SJSA1 (cell line): ENCODE data around the gene ANKRD27. TPM values are rescaled to one million over a fixed set of nuclear protein-coding genes. Genes with fewer than 3 reads are reported as not detected.
A peak's percentile ranks its signal among the peaks of the same experiment; 100 is the strongest.
"Not testable (repeated sequence)": the region's sequence is repeated elsewhere in the genome, so short reads cannot be mapped to it uniquely, and the experiment has no call there.

Experiments used
- DNase-seq, 2 experiments: peaks; one replicate each; pipeline ENCODE4 v3.0.0-alpha.2; 2015 to 2020; ENCODE audit warnings: low spot score in 2 of 2, low read depth in 1 of 2
- H3K27ac ChIP-seq: fragments of 250-450 bp; sonication (Bioruptor Pico); 2 replicates; pipeline ENCODE4 v1.5.1; 2020; ENCODE audit warnings: mild to moderate bottlenecking, moderate library complexity
- H3K27me3 ChIP-seq: fragments of 250-450 bp; sonication (Bioruptor Pico); replicated peaks from 2 replicates; pipeline ENCODE4 v1.5.1; 2020; ENCODE audit warnings: mild to moderate bottlenecking, moderate library complexity
- H3K36me3 ChIP-seq: fragments of 250-450 bp; sonication (Bioruptor Pico); 2 replicates; pipeline ENCODE4 v1.5.1; 2020; ENCODE audit warnings: mild to moderate bottlenecking
- H3K4me1 ChIP-seq: fragments of 250-450 bp; sonication (Bioruptor Pico); replicated peaks from 2 replicates; pipeline ENCODE4 v1.6.1; 2021; ENCODE audit warnings: mild to moderate bottlenecking
- H3K4me3 ChIP-seq: fragments of 250-450 bp; sonication (Bioruptor Pico); 2 replicates; pipeline ENCODE4 v1.5.1; 2020; ENCODE audit warnings: mild to moderate bottlenecking
- H3K9me3 ChIP-seq: fragments of 250-450 bp; sonication (Bioruptor Pico); replicated peaks from 2 replicates; pipeline ENCODE4 v1.5.1; 2020; ENCODE audit warnings: mild to moderate bottlenecking
- total RNA-seq: library from RNA; depleted of rRNA; stranded (reverse); fragments of >200 nt; shearing (Covaris generic); gene quantifications from 2 replicates; pipeline ENCODE4 v1.2.3, GENCODE V29; 2014

The ANKRD27 gene
- total RNA-seq, 1 experiment from 2014 or later = 26.2 TPM

DNA sequence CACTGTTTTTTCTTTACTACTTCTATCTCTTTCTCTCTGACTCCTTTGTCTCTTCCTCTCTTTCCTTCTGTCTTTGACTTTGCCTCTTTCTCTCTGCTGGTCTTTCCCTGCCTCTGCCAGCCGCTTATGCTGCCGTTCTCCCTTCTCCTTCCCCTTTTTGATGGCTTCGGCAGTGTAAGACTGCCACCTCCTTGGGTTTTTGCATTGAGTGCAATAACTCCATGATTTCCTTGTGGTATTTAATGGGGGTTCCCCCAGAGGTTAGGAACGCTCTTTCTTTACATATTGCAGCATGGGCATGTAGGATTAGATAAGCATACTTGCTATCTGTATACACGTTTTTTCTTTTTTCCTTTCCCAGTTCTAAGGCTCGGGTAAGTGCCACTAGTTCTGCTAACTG, 20.5 kb upstream of the ANKRD27 start:
- H3K27ac ChIP-seq, DNase-seq, H3K9me3 ChIP-seq, H3K4me3 ChIP-seq, H3K27me3 ChIP-seq: not testable (repeated sequence)
- peaks cover 59% of the 10 kb centered on the region for H3K36me3 ChIP-seq
- peaks cover 27% of the 10 kb centered on the region for H3K4me1 ChIP-seq

DNA sequence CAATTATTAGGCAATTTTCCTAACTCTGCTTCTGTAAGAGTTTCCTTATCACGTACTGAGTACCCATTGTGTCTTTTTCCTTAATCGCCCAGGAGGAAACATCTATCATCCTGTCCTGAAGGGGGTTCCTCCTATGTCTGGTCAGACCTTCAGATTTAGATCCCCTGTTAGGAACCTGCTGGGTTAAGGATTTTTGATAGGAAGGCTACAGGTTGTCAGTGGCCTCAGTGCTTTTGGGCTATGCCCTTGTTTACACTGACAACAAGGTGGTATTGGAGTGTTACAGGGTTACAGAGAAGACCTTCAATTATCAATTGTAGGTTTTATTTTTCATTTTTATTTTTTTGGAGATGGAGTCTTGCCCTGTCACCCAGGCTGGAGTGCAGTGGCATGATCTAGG, 19.9 kb upstream of the ANKRD27 start:
- H3K27ac ChIP-seq, DNase-seq, H3K27me3 ChIP-seq, H3K9me3 ChIP-seq, H3K4me3 ChIP-seq: not testable (repeated sequence)
- H3K4me1 ChIP-seq = peaks cover 27% of the 10 kb centered on the region
- H3K36me3 ChIP-seq = peaks cover 52% of the 10 kb centered on the region

DNA sequence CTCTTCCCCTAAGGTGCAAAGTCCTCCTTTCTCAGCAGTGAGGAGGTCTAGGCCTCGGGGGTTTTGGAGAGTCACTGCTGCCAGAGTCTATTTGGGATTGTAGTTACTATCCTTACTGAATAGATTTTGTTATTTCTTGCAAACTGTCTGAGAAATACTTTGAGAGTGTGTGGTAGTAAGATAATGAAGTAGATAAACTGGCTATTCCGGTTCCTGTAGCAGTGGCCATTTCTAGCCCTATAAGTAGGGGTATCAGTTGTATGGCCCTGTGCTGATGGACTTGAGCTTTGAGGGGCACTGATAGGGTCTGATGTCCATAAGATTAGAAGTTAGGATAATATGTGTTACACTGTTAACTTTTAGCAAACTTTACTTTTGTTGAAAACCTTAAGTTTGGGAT, 19.3 kb upstream of the ANKRD27 start:
- H3K4me3 ChIP-seq, H3K27ac ChIP-seq: not testable (repeated sequence)

DNA sequence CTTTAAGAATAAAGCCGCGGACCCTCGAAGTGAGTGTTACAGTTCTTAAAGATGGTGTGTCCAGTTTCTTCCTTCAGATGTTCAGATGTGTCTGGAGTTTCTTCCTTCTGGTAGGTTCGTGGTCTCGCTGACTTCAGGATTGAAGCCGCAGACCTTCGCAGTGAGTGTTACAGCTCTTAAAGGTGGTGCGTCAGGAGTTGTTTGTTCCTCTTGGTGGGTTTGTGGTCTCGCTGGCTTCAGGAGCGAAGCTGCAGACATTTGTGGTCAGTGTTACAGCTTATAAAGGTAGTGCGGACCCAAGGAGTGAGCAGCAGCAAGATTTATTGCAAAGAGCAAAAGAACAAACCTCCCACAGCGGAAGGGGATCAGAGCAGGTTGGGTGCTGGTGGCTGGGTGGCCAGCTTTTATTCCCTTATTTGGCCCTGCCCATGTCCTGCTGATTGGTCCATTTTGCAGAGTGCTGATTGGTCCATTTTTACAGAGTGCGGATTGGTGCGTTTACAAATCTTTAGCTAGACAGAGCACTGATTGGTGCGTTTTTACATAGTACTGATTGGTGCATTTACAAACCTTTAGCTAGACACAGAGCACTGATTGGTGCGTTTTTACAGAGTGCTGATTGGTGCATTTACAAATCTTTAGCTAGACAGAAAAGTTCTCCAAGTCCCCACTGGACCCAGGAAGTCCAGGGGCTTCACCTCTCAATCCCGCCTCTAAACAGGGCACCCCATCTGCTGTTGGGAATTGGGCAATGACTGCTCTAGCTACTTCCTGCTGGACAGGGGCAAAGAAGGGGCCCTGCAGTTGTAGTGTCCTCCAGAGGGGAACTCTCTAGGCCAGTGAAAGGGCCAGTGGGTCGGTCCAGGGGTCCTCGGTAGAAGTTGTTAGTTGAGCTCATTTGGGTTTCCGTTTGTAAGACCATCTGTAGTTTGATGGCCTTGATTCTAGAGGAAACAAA, 18.4 kb upstream of the ANKRD27 start:
- not testable (repeated sequence) for H3K9me3 ChIP-seq, H3K27ac ChIP-seq, DNase-seq, H3K27me3 ChIP-seq
- Histone ChIP-seq H3K4me3 (peak overlapping the region; percentile 94), H3K36me3 (peaks cover 40% of the 10 kb centered on the region), H3K4me1 (peaks cover 27% of the 10 kb centered on the region)

More for the DNA sequence above, 19.3 kb upstream of the ANKRD27 start:
- H3K9me3 ChIP-seq, H3K27me3 ChIP-seq, DNase-seq: not testable (repeated sequence)
- Histone ChIP-seq H3K36me3 (peaks cover 47% of the 10 kb centered on the region), H3K4me1 (peaks cover 27% of the 10 kb centered on the region)

DNA sequence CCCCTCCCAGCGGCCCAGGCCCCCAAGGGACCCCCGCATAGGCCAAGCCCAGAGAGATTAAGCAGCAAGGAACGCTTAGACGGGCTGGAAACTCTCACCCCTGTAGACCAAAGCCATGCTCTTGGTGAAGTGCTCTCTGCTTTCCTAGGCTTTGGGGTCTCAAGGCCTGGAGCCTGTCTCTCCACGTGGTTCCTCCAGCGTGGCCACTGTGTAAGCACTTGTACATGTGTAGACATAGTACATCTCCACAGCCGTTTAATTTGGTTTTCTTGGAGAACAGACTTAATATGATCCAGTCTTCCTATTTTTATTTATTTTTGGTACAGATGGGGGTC, 17.7 kb upstream of the ANKRD27 start:
- H3K27ac ChIP-seq = peak overlapping the region; percentile 67
- peak overlapping the region; percentile 94 for H3K4me3 ChIP-seq
- H3K9me3 ChIP-seq = peaks cover 8% of the 10 kb centered on the region; the same call in 1 of the 2 replicates
- peaks cover 27% of the 10 kb centered on the region for H3K4me1 ChIP-seq
- no peak for DNase-seq
- H3K27me3 ChIP-seq = no peaks in the 10 kb centered on the region
- peaks cover 37% of the 10 kb centered on the region for H3K36me3 ChIP-seq

DNA sequence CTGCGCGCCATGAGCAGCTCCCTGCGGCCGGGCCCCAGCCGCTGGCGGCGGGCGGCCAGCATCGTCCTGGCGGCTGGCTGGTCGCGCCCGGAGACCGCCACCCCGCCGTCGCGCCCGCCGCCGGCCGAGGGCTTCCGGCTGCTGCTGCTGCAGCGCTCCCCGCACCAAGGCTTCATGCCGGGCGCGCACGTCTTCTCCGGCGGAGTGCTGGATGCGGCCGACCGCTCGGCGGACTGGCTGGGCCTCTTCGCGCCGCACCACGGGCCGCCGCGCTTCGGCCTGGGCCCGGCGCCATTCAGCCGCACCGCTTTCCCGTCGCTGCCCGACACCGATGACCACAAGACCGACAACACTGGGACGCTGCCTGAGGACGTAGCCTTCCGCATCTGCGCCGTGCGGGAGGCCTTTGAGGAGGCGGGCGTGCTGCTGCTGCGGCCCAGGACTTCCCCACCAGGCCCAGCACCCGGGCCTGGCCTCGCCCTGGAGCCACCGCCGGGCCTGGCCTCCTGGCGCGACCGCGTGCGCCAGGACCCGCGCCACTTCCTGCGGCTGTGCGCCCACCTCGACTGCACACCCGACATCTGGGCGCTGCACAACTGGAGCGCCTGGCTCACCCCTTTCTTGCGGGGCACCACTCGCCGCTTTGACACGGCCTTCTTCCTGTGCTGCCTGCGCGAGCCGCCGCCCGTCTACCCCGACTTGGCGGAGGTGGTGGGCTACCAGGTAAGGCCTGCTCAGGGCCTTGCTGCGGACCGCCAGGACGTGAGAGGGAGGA, 17.2 kb upstream of the ANKRD27 start:
- Histone ChIP-seq H3K4me3 (peak overlapping the region; percentile 94), H3K27ac (peak overlapping the region; percentile 67), H3K36me3 (peaks cover 32% of the 10 kb centered on the region), H3K27me3 (no peaks in the 10 kb centered on the region), H3K4me1 (peaks cover 27% of the 10 kb centered on the region), H3K9me3 (peaks cover 8% of the 10 kb centered on the region; the same call in 1 of the 2 replicates)
- DNase-seq = peak; percentile 66 to 67

DNA sequence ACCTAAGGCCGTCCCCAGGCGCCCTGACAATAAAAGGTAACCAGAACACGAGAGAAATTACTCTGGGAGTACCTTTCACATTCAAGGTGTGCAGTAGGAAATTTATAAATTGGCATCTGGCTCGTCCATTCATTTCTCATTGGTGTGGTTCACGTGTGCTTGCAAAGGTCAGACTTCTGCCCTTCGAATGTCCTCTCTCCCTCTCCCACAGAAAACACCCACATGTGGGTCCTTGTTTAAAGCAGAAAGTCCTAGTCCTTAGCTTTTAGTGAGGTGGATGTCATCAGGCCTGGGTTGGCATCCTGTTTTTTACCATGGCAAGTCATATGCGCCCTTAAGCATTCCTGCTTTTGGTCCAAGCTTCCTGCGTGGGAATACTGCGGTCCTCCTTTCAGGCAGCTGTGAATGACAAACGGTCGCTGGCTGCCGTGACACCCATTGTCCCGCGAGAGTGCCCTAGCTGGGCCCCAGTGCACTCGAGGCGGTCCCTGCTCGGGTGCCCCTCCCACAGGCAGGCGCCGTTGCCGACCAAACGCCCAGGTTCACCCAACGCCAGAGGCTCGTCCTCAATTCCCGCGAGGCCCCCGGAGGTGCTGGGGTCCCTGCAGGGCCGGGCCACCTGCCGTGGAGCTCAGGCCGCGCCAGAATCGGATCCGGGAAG, 16.4 kb upstream of the ANKRD27 start, which contains the start of gene NUDT19:
Gene NUDT19, plus strand, starts transcription at position 531 of the 661 bp plus-strand sequence. CDS start 140 bp downstream, outside the sequence.
- DNase-seq = peak; percentile 85 to 90
- Histone ChIP-seq H3K27me3 (no peaks in the 10 kb centered on the region), H3K27ac (peak within 1 kb of the TSS; percentile 67), H3K4me3 (peak within 1 kb of the TSS; percentile 94), H3K9me3 (peaks cover 8% of the 10 kb centered on the region; the same call in 1 of the 2 replicates), H3K36me3 (peaks cover 30% of the 10 kb centered on the region), H3K4me1 (peaks cover 27% of the 10 kb centered on the region)

DNA sequence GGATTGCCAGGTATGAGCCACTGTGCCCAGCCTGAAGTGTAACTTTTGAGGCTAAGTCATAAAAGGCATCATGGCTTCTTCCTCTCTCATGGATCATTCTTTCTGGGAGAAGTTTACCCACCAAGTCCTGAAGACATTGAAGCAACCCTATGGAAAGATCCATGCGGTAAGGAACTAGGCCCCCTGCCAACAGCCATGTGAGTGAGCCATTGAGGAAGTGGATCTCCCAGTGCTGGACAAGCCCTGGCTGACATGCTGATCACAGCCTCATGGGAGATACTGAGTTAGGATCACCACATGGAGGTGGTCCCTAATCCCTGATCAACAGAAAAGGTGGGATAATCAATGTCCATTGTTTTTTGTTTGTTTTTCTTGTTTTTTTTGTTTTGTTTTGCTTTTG, 13.3 kb upstream of the ANKRD27 start:
- H3K4me1 ChIP-seq = peaks cover 22% of the 10 kb centered on the region
- no peak for DNase-seq
- H3K36me3 ChIP-seq = peaks cover 17% of the 10 kb centered on the region
- peaks cover 6% of the 10 kb centered on the region; the same call in 1 of the 2 replicates for H3K9me3 ChIP-seq
- H3K27me3 ChIP-seq = no peaks in the 10 kb centered on the region
- no peak overlapping the region for H3K4me3 ChIP-seq
- H3K27ac ChIP-seq = no peak overlapping the region

DNA sequence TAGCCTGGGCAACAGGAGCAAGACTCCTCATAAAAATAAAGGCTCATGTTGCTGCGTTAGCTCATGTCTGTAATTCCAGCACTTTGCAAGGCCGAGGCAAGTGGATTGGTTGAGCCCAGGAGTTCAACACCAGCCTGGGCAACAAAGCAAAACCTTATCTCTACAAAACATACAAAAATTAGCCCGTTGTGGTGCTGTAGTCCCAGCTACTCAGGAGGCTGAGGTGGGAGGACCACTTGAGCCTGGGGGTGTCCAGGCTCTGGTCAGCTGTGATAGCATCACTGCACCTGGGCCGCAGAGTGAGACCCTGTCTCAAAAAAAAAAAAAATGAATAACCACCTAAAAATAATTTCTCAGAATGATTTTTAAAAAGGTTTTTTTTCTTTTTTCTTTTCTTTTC, 12.7 kb upstream of the ANKRD27 start:
- DNase-seq = no peak
- peaks cover 11% of the 10 kb centered on the region for H3K36me3 ChIP-seq
- peaks cover 16% of the 10 kb centered on the region for H3K4me1 ChIP-seq
- H3K9me3 ChIP-seq = 0 out of 2 replicates have a peak, but pooled peaks cover 4% of the 10 kb centered on the region
- no peak overlapping the region for H3K4me3 ChIP-seq
- H3K27me3 ChIP-seq = no peaks in the 10 kb centered on the region
- H3K27ac ChIP-seq = no peak overlapping the region

DNA sequence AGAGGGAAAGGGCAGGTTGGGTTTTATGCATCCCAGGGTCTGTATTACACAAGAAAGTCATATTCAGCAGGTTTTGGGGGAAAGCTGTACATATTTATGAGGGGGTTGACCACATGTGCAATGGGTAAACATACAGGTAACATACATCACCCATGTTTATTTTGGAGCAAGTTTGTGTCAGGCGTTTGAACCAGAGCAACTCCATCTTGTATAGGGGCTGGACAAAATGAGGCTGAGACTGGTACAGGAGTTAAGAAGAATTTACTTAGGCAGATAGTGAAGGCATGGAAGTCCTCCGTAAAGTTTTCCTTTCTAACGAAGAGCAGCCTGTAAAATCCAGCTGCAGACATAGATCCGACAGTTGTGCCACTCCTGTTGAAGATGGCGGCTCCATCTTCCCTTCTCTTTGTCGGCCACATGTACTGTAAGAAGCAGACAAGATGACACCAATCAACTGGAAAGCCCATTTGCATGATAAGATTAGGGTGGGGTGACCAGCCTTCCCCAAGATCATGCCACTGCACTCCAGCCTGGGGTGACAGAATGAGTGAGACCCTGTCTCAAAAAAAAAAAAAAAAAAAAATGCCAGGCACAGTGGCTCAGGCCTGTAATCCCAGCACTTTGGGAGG, 12.0 kb upstream of the ANKRD27 start:
- DNase-seq = no peak
- H3K4me1 ChIP-seq = peaks cover 9% of the 10 kb centered on the region
- H3K9me3 ChIP-seq = 0 out of 2 replicates have a peak, but pooled peaks cover under 1% of the 10 kb centered on the region
- no peak overlapping the region for H3K27ac ChIP-seq
- H3K36me3 ChIP-seq = peaks cover 4% of the 10 kb centered on the region
- H3K4me3 ChIP-seq = no peak overlapping the region
- 0 out of 2 replicates have a peak, but pooled peaks cover 6% of the 10 kb centered on the region for H3K27me3 ChIP-seq

DNA sequence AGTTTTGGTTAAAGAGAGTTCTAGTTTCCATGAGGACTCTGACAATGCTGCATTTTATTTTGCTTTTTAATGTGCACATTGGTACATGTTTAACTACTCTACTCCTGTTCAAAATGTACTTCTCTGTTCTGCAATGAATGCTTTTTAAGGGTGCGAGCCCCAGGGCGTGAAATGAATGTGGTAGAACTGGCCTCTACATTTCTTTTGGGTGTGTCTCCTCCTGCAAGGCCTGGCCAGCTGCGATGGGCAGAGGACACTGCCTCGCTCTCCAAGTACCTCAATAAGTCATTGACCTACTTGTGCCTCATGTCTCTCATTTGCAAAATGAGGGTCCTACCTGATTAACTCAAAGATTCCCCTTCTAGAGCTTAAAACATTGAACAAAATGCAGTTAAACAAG, 7.3 kb upstream of the ANKRD27 start:
- no peaks in the 10 kb centered on the region for H3K4me1 ChIP-seq
- H3K4me3 ChIP-seq = no peak overlapping the region
- H3K27ac ChIP-seq = no peak overlapping the region

DNA sequence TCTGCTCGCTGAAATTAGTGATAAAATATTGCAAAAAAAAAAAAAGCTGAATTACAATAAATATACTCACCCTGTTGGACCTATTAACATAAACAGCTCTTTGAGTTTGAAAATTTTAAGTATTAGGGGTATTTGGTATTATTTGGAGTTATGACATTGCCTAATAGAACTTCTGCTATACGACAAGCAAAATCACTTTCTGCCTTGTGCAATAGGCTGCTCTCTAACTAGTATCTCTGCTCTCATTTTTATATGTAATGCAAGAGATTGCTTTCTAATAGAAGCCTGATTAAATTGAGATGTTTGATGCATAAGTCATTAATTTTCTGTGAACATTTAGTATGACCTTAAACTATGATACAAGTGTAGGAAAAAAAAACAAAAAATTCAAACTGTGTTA, 6.0 kb upstream of the ANKRD27 start:
- H3K9me3 ChIP-seq = no peaks in the 10 kb centered on the region
- H3K27ac ChIP-seq = no peak overlapping the region

More for the DNA sequence above, 7.3 kb upstream of the ANKRD27 start:
- H3K27me3 ChIP-seq = peaks cover 16% of the 10 kb centered on the region
- DNase-seq = no peak
- H3K36me3 ChIP-seq = no peaks in the 10 kb centered on the region
- no peaks in the 10 kb centered on the region for H3K9me3 ChIP-seq

DNA sequence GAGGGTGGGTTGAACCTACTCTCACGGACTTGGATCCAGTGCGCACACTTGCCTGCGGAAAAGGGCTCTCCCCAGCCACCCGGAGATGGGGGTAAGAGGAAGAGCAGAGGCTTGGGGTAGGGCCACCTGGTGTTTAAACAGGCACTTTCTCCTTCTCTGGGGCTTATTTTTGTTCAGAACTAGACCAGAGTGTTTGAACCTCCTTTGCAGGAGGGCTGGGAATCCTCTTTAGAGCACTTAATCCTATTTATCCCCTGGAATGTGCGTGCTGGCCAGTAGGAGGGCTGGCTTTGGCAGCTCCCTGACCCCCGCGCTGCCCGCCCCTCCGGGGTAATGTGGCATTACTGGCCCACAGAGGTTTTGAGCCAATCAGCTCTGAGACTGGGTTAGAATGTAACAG, 2.7 kb upstream of the ANKRD27 start:
- no peak overlapping the region for H3K27ac ChIP-seq
- peaks cover 33% of the 10 kb centered on the region for H3K27me3 ChIP-seq
- H3K36me3 ChIP-seq = peaks cover 6% of the 10 kb centered on the region; the same call in 1 of the 2 replicates
- no peak for DNase-seq
- H3K4me1 ChIP-seq = peaks cover 17% of the 10 kb centered on the region
- no peak overlapping the region for H3K4me3 ChIP-seq
- H3K9me3 ChIP-seq = no peaks in the 10 kb centered on the region

More for the DNA sequence above, 6.0 kb upstream of the ANKRD27 start:
- no peak for DNase-seq
- Histone ChIP-seq H3K36me3 (no peaks in the 10 kb centered on the region), H3K4me1 (peaks cover 6% of the 10 kb centered on the region), H3K27me3 (peaks cover 30% of the 10 kb centered on the region), H3K4me3 (no peak overlapping the region)
